ENCODE results near the gene PPP2R2C. TPM values are rescaled to one million over a fixed set of nuclear protein-coding genes. Genes with fewer than 3 reads are reported as not detected.

Gene PPP2R2C
- total and polyA plus RNA-seq, 11 donors = 0.22 to 20.0 (median 6.8) TPM

- Histone ChIP-seq H3K27ac (peak overlapping the region in 9 of 12 donors; percentile 24 to 70 (median 42)), H3K4me3 (peak overlapping the region; percentile 24 to 79 (median 61)), H3K4me1 (peaks cover 0 to 14% (median 4%) of the 10 kb centered on the region in 12 donors), H3K36me3 (peaks cover 0 to 6% (median 4%) of the 10 kb centered on the region in 9 donors), H3K9me3 (no peaks in the 10 kb centered on the region), H3K27me3 (peaks cover 0 to 18% (median 0%) of the 10 kb centered on the region in 9 donors)
- intact Hi-C loops (cut with DNase I) = loop anchor here in 3 of 10 donors (2.0 to 5.0 kb wide), 3 partner anchors 18 to 42 kb away; partner anchors contain the start of gene WFS1 (in 1 of the 3)
- DNase-seq (peak in 3 of 5 donors; percentile 45 to 77 (median 49)), ATAC-seq (peak in 3 of 4 donors; percentile 63 to 77 (median 73))
- WGBS, 4 donors = 0 to 8% (median 3%) methylated on average over 21 to 65 of the region's 65 CpGs
- no peak for TF ChIP-seq POLR2A (IDR thresholded peaks at IDR 0.05)
- TF ChIP-seq, protein P1, sequence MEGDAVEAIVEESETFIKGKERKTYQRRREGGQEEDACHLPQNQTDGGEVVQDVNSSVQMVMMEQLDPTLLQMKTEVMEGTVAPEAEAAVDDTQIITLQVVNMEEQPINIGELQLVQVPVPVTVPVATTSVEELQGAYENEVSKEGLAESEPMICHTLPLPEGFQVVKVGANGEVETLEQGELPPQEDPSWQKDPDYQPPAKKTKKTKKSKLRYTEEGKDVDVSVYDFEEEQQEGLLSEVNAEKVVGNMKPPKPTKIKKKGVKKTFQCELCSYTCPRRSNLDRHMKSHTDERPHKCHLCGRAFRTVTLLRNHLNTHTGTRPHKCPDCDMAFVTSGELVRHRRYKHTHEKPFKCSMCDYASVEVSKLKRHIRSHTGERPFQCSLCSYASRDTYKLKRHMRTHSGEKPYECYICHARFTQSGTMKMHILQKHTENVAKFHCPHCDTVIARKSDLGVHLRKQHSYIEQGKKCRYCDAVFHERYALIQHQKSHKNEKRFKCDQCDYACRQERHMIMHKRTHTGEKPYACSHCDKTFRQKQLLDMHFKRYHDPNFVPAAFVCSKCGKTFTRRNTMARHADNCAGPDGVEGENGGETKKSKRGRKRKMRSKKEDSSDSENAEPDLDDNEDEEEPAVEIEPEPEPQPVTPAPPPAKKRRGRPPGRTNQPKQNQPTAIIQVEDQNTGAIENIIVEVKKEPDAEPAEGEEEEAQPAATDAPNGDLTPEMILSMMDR (IDR thresholded peaks at IDR 0.05) = peak in 5 of 12 donors; percentile 7 to 32 (median 21)
Observed at GRCh38 chr4:6308899-6309643, 163.3 kb downstream of the PPP2R2C start.

DNA sequence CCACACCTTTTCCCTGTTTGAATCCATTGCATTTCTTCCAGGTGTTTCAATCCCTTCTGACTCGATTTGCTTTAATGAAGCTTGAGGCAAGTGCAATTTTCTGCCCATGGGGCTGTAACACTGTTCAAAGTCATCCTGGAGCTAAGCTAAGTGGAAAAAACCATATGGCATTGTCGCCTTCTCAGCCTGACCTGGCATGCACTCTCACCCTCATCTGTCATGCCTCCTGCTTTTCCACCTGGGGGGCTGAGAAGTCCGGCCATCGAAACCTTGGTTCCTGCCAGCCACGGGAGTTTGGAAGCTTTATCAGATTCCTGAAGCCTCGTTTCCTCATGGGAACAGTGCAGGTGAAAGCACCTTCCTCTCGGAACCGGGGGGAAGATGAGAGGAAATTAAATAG lies 164.5 kb downstream of the PPP2R2C start:
- DNase-seq (no peak), ATAC-seq (no peak)
- H3K27ac ChIP-seq = no peak overlapping the region
- H3K9me3 ChIP-seq = no peaks in the 10 kb centered on the region
- no peak for TF ChIP-seq POLR2A (IDR thresholded peaks at IDR 0.05)
- TF ChIP-seq, protein P1 (IDR thresholded peaks at IDR 0.05) = no peak
- peaks cover 0 to 17% (median 11%) of the 10 kb centered on the region in 9 donors for H3K36me3 ChIP-seq
- intact Hi-C loops (cut with DNase I) = loop anchor here in 3 of 10 donors (2.0 to 5.0 kb wide), 3 partner anchors 19 to 41 kb away; partner anchors contain the start of gene WFS1 (in 1 of the 3)
- H3K4me1 ChIP-seq = peaks cover 0 to 14% (median 4%) of the 10 kb centered on the region in 12 donors
- no peak overlapping the region for H3K4me3 ChIP-seq
- H3K27me3 ChIP-seq = peaks cover 0 to 18% (median 0%) of the 10 kb centered on the region in 9 donors
- 64 to 87% (median 72%) methylated on average over 8 of the region's 8 CpGs for WGBS, 4 donors

GRCh38 chr4:6307230-6307629 lies 165.2 kb downstream of the PPP2R2C start:
- H3K36me3 ChIP-seq = peaks cover 0 to 23% (median 18%) of the 10 kb centered on the region in 9 donors
- H3K4me1 ChIP-seq = peaks cover 0 to 14% (median 4%) of the 10 kb centered on the region in 12 donors
- TF ChIP-seq, protein P1 (IDR thresholded peaks at IDR 0.05) = no peak
- TF ChIP-seq POLR2A (IDR thresholded peaks at IDR 0.05) = no peak
- H3K27me3 ChIP-seq = peaks cover 0 to 18% (median 0%) of the 10 kb centered on the region in 9 donors
- H3K9me3 ChIP-seq = no peaks in the 10 kb centered on the region
- 80 to 94% (median 88%) methylated on average over 12 of the region's 12 CpGs for WGBS, 4 donors
- H3K4me3 ChIP-seq = no peak overlapping the region
- ATAC-seq (no peak), DNase-seq (no peak)
- intact Hi-C loops (cut with DNase I) = loop anchor here in 2 of 10 donors (5.0 kb wide), 2 partner anchors 35 to 40 kb away; partner anchors contain the start of gene WFS1 (in 1 of the 2)
- H3K27ac ChIP-seq = no peak overlapping the region

DNA sequence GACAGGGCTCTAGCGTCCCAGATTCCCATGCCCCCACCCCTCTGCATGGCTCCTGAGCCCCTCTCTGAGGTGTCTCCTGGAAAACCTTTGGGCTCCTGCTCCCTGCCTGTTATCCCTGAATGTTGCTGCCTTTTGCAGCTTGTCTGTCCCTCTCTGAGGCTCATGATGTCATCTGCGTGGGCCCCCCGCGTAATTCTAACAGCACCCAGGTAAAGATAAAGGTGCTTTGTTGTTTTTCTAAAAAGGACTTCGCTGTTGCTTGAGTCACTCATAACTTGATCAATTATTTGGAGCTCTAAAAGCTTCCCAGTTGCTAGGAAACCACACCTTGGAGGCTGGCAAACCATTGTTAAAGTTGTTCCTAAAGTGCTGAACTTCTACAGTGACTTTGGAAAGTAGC lies 166.1 kb downstream of the PPP2R2C start:
- 78 to 96% (median 87%) methylated on average over 5 of the region's 5 CpGs for WGBS, 4 donors
- peaks cover 0 to 18% (median 0%) of the 10 kb centered on the region in 9 donors for H3K27me3 ChIP-seq
- ATAC-seq = no peak
- TF ChIP-seq, protein P1 (IDR thresholded peaks at IDR 0.05) = no peak
- TF ChIP-seq POLR2A (IDR thresholded peaks at IDR 0.05) = no peak
- H3K4me3 ChIP-seq = no peak overlapping the region
- peaks cover 0 to 14% (median 4%) of the 10 kb centered on the region in 12 donors for H3K4me1 ChIP-seq
- H3K36me3 ChIP-seq = peaks cover 0 to 33% (median 27%) of the 10 kb centered on the region in 9 donors
- no peaks in the 10 kb centered on the region for H3K9me3 ChIP-seq
- intact Hi-C loops (cut with DNase I) = loop anchor here in 2 of 10 donors (5.0 kb wide), 2 partner anchors 34 to 39 kb away; partner anchors contain the start of gene WFS1 (in 1 of the 2)
- H3K27ac ChIP-seq = no peak overlapping the region
- no peak for DNase-seq

Measured in heart left ventricle (tissue), 16 donors.